ENCODE results near the gene AFF3.

The AFF3 gene

DNA sequence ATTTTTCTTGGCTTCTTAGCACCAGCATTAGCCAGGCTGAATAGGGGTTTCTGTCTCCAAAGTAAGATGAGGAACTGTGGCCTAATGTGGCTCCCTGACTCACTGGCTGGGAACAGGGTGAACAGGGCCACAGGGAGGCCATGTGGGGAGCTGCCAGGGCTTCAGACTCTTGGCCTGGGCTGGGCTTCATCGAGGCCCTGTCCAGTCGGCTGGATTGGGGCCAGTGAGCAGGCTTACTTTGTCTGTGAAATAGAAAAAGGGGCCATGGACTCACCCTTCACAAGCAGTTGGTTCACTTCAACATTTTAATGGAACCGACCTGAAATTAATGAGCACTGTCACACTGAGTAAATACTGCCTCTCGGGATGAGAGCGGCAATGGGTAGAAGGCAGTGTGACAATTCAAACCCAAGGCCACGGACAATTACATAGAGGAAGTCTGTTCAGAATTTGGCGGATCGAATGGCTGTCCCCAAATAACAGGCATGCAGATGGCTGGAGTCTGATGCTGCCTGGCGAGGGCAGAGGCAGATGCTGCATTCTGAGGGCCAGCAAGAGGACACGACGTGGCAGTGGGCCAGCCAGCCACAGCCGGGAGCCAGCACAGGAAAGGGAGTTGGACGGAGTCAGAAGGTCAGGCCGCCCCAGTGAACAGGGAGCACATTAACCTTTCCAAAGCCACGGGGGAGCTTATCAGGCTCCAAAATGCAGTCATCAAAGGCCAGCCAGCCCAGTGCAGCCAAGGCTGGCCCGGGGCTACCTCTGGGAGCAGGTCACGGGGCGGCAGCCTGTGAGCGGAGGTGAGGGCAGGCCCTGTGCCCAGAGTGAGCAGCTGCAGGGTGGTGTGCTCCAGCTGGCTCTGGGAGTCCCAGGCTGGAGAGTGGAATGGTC, 506.0 kb downstream of the AFF3 start:
- DNase-seq (ENCODE audit: low read depth): peak; percentile 29

DNA sequence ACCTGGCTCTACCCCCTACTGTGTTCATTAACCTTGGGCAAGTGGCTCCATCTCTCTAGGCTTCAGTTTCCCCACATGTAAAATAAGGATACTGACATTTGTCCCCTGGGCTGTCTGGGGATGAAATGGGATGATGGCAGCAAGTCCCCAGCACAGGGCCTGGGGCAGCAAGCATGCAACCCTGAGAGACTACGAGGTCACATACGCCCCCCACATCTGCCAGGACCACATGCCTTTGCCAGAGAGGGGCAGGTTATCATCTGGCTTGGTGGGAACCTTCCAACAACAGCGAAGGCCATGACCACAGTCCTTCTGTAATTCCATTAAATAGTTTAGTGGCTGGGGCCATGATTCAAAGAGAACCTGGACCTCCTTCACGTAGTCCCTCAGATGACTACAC, 506.7 kb downstream of the AFF3 start:
- no peak for DNase-seq (ENCODE audit: low read depth)

DNA sequence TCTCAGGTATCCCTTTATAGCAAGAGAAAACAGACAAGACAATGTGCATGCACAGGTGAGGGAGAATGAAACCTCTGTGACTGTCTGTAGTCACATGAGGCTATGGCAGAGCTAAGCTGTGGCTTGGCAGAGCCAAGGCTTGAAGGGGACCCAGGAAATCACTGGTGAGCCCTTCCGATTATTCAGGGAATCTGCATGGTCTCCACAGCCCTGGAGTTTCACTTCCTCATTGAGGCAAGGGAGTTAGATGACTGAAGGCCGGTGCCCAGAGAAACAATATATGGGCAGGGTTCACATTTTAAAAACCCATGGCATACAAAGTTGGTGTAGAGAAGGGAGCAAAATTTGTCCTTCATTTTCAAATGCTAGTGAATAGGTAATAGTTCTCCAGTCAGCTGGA, 508.2 kb downstream of the AFF3 start:
- DNase-seq (ENCODE audit: low read depth): no peak

DNA sequence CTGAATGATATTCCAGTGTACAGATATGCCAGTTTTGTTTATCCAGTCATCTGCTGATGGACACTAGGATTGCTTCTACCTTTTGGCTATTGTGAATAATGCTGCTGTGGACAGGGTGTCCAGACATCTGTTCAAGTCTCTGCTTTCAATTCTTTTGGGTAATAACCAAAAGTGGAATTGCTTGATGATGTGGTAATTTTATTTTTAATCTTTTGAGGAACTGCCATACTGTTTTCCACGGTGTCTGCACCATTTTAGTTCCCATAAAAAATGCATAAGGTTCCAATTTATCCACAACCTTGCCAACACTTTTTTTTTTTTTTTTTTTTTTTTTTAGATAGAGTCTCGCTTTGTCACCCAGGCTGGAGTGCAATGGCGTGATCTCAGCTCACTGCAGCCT, 510.7 kb downstream of the AFF3 start:
- DNase-seq (ENCODE audit: low read depth): no peak

DNA sequence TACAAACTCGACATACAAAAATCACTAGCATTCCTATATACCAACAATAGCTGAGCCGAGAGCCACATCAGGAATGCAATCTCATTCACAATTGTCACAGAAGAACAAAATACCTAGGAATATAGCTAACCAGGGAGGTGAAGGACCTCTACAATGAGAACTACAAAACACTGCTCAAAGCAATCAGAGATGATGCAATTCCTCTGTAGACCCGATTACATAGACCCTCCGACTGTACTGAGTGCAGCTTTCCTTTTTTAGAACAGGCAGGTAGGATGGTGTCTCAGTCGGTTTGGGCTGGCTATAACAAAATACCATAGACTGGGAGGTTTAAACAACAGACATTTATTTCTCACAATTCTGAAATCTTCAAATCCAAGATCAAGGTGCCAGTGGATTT, 513.1 kb downstream of the AFF3 start:
- DNase-seq (ENCODE audit: low read depth): no peak

DNA sequence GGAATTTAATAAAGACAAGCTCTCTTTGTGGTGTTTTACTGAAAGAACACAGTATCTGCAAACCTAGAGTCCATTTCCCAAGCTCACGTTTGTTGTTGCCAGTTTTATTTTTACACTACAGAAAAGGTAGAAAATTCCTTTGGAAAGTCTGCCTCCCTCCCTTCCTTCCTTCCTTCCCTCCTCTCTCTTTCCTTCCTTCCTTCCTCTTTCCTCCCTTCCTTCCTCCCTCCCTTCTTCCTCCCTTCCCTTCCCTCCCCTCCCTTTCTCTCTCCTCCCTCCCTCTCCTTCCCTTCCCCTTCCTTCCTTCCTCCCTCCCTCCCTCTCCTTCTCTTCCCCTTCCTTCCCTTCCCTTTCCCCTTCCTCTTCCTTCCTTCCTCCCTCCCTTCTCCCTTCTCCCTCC, 516.2 kb downstream of the AFF3 start:
- DNase-seq (ENCODE audit: low read depth): no peak

DNA sequence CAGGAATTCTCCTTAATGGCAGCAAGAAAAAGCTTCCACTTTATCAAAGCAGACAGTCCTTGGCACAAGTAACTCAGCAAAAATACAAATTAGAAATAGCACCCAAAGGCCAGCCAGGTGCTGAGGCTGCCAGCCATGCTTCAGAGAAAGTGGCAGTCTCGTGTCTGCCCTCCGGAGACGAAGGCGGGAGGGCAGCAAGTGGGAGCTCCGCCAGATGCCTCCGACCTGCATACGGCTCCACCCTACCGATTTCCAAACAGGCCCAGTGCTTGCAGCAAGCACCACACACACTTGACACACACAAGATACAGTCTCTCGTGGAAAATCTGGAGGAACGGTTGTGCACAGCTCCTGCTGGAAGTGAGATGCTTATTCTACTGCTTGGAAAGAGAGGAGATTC, 517.7 kb downstream of the AFF3 start:
- no peak for DNase-seq (ENCODE audit: low read depth)

DNA sequence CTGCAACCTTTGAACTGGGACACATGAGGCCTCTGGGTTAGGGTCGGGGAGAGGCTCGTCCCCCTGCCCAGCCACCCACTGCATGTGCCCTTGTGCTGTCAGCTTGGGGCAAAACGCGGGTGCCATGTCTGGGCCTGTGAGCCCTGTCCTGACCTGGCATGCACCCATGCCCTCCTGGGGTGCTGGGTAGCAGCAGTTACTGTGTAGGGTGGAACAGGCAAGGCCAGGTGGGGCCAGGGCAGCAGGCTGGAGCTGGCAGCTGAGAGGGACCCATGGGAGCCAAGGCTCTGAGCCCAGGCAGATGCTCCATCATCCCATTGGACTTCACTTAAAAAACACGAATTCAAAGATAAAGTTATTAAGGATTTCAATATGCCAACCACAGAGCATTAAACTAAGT, 518.8 kb downstream of the AFF3 start:
- no peak for DNase-seq (ENCODE audit: low read depth)

DNA sequence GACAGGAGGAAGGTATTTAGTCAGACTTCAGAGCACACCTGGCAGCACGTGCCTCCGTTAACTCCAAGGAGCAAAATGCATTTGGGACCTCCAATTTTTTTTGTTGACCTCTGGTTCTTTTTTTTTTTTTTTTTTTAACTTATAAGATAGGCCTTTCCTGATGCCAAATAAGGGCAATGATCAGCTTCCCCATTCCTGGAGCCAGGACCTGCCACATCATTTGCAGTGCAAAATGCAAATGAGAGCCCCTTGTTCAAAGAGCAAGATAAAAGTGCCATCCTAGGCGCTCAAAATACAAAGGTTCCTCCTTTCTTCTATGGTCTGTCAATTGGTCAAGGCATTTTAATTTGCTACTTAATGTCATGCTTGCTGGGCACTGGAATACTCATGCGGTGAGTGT, 519.4 kb downstream of the AFF3 start:
- no peak for DNase-seq (ENCODE audit: low read depth)

DNA sequence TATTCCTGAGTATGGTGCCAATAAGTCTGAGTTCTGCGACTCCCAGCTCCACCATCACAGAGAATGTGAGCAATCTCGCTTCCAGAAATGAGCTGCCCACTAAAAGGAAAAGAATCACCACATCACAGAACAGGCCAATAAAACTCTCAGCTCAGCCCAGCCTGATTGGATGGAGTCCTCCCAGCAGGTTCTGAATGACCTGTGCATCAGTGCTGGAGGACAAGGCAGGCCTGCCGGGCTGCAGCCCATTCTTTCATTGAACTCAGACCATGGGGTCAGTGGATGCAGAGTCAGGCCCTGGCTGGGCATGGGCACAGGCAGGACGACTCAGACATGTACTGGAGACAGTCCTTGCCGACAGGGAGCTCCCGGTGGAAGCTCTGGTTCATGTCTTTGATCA, 519.9 kb downstream of the AFF3 start:
- DNase-seq (ENCODE audit: low read depth): no peak

DNA sequence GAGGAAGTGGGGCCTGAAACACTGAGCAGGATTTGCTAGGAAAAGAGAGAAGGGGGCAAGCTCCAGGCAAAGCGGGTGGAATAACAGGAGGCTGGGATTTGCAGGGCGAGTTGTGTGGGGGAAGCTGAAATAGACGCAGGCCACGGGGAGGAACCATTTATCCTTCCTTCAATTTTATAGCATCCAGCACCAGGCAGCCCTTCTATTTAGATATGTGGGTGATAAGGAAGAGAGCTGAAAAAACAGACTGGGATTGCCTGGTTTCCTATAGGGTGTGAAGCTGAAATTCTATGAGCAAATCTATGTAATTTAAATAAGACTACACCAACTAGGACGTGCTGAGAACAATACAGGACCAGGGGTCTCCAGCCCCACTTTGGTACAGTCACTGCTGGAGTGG, 520.6 kb downstream of the AFF3 start:
- DNase-seq (ENCODE audit: low read depth): no peak

DNA sequence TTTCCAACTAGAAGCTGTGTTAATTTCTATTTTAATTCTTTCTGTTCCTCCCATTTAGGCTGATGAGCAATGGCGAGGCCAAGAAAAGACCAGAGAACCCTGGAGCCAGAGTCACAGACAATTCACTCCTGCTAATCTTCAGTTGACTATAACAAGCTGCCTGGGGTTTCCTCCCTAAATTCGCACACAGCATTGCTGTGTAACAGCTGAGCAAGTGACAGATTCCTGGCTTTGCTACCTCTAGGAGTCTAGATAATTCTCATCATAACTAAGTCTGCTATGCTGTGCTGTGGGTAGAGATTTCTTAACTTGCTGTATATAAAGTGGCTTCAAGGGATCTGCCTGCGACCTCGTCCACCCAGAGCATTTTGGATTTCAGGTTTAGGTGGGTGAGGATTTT, 521.3 kb downstream of the AFF3 start:
- no peak for DNase-seq (ENCODE audit: low read depth)

DNA sequence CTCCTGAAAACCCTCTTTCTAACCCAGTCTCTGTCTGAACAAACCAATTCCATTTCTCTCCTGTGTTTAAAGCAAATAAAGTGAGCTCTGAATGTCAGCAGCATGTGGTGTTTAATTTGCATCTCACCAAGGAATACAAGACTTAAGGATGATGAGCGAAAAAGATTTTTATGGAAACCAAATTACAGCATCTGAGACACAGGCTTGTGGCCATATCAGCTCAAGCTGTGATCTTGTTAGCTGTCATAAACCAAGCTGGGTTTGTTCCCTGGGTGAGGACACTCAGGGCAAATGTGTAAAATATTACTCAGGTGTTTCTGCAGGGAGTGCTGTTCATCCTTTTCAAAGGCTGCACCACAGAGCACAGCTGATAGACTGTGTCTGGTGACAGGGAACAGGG, 523.2 kb downstream of the AFF3 start:
- no peak for DNase-seq (ENCODE audit: low read depth)

DNA sequence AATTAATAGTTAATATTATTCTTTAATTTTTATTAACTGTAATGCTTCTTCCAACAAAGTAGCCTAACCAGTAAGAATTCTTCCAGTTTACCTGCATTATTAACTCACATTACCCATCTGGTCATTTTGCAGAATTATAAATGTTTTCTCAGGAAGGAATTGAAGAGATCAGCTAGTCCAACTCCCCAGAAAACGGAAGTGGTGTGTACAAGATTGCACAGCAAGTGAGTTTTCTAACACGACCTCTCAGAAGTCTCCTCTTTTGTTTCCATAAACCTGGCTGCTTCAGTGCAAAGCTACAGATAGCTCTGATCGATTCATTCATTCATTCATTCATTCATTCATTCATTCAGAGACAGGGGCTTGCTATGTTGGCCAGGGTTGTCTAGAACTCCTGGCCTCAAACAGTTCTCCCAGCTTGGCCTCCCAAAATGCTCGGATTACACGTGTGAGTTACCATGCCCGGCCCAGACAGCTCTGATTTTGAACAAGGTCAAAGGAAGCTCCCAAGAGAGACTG, 523.8 kb downstream of the AFF3 start:
- DNase-seq (ENCODE audit: low read depth): no peak

DNA sequence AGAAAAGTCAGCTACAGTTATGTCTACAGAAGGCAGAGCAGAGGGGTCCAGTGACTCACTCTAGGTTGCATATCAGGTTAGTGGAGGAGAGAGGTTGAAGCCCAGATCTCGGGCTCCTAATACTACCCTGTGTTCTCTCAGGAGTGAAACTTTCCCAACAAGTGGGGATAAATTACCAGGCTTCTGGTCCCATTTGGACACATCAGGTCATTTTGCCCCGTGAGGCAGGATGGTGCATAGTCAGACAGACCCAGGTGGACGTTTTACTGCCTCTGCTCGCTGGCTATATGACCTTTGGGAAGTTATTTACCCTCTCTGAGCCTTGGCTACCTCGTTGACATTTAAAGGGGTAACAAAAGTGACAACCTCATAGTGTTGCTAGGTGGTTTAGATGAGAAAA, 524.6 kb downstream of the AFF3 start:
- DNase-seq (ENCODE audit: low read depth): no peak

DNA sequence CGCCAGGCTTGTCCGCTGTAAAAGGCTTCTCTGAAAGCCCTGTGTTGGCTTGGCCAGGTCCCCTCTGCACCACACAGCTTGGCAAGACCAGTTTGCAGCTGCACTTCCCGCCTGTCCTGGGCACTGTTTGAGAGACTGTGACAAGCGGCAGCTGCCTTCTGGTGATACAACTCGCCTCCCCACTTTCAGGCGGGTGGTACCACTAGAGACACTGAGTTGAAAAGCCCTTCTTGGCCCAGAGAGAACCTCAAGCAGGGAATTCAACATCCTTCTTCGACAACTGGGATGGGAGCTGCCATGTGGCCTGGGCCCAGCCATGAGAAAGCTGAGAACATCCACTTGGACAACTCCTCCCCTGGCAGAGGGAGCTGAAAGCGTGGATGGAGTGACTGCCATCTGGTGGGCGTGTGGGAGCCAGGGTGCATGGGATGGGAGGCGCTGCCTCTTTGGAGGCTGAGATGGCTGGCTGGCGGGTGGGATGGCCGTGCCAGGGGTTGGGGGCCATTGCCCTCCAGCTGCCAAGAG, 527.1 kb downstream of the AFF3 start:
- DNase-seq (ENCODE audit: low read depth): no peak

DNA sequence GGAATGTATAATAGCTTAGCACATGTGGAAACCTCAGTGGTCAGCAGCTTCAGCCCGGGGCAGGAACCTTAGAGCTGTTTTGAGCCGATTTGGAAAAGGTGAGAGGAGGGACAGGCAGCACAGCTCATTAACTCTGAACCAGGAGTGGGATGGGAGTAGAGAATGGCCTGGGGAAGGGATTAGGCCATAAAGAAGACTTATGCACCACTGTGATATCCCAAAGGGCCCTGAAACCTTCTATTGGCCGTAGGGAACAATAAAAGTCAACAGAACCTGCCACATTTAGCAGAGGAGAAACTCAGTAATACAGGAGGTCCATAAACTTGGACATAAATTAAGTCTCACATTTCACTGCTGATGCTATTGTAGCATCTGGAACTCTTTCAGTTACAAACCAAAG, 528.4 kb downstream of the AFF3 start:
- no peak for DNase-seq (ENCODE audit: low read depth)

DNA sequence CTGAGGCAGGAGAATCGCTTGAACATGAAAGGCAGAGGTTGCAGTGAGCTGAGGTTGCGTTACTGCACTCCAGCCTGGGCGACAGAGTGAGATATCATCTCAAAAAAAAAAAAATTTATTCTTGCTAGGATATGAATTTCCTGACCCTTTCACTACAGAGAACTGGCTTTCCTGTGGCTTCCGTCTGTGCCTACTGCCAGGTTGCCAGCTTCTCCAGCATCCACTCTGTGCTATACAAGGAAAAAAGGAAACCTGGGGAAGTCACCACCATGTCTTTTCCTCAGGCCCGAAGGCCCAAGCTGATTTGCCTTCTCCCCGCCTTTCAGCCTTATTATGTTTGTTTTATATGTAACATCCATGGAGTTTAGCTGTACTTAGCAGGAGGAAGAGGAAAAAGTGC, 530.6 kb downstream of the AFF3 start:
- DNase-seq (ENCODE audit: low read depth): no peak

DNA sequence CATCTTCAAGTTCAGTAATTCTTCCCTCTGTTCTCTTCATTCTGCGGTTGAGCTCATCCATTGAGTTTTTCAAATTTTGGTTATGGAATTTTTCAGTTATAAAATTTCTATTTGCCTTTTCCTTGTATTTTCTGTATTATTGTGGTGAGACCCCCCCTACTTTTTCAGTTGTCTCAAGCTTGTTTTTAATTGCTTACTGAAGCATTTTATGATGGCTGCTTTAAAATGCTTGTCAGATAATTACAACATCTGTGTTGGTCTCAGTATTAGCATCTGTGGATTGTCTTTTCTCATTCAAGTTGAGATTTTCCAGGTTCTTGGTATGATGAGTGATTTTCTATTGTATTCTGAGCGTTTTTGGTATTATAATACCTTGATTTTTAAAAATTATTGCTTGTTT, 531.4 kb downstream of the AFF3 start:
- DNase-seq (ENCODE audit: low read depth): no peak

DNA sequence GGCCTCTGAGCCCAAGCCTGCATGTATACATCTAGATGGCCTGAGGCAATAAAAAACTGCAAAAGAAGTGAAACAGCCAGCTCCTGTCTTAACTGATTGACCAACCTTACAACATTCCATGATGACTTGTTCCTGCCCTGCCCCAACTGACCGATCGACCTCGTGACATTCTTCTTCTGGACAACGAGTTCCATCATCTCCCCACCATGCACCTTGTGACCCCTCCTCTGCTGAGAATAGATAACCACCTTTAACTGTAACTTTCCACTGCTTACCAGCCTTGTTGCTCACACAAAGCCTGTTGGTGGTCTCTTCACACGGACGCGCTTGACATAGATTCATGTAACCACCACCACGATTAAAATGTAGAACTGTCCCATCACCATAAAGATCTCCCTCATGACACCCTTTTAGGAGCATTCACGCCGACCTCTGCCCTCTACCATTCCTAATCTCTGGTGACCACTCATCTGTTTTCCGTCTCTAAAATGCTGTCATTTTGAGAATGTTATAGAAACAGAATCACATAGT, 532.5 kb downstream of the AFF3 start:
- DNase-seq (ENCODE audit: low read depth): no peak

DNA sequence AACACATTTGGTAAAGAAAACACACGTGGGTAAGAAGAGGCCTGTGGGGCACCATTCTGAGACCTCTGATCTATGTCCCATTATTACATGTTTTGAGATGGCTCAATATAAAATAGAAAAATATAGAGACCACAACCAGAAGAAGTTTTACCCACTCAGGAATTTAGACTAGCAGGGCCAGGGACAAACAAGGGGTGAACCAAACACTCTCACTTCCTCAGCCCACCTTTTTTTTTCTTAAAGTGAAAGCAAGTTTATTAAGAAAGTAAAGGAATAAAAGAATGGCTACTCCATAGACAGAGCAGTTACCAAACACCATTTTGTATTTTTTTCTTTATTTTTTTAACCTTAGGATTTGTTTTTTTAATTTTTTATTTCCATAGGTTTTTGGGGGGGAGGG, 533.5 kb downstream of the AFF3 start:
- no peak for DNase-seq (ENCODE audit: low read depth)

DNA sequence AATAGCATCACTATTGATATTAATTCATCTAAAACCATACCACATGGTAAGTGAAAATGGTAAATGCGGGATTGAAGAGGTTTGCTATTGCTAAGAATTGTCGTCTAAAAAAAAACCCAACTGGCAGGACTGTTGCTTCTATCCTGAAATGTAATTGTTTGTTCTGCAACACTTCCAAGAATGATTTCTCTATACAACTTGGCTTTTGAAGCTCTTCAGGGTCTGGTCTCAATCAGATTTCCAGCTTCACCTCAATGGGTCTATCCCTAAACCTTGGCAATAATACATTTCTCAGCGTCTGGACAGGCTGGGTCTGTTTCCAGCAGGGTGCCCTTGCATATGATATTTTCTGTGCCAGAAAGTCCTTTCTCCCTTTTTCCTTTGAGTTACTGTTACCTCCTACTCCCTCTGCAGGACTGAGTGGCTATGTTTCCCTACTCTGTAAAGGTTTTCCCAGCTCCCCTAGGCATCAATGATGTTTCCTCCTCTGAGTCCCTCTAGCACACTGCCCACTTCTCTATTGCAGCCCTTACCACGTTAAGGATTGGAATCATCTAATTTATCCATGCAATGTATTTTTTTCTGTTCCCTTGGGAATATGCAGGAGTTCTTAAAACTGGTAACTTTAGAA, 534.4 kb downstream of the AFF3 start:
- no peak for DNase-seq (ENCODE audit: low read depth)

DNA sequence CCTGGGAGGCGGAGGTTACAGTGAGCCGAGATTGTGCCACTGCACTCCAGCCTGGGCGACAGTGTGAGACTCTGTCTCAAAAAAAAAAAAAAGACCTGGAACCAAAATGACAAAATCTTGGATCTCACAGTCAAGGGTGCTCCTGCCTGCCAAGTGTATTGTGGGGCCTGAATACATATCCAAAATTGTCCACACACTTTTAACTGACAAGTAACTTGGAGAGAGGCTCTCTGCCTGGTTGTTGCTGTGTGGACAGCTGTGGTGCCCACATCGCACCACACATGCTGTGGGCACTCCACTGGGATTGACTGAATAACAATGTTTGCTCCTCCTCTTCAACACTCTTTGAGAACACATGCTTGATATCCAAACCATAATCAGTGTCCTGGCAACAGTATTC, 534.9 kb downstream of the AFF3 start:
- no peak for DNase-seq (ENCODE audit: low read depth)
